Measurements from ENCODE around the gene ZSCAN1.

- no peak for TF ChIP-seq EZH2 (IDR thresholded peaks at IDR 0.05; ENCODE audit: borderline replicate concordance, control insufficient read depth, low read depth, low read length)
- no peak for TF ChIP-seq CTCF (IDR thresholded peaks at IDR 0.05 in 2 of 3, conservative IDR thresholded peaks at IDR 0.05 in 1 of 3; ENCODE audit: control insufficient read depth in 2 of 3, extremely low read depth in 1 of 3, insufficient read depth in 1 of 3, low read depth in 3 of 3, low read length in 3 of 3)
- no peak for TF ChIP-seq PRDM15 (CRISPR knock-in tag; IDR thresholded peaks at IDR 0.05)
- no peak for TF ChIP-seq CHD1 (IDR thresholded peaks at IDR 0.05; ENCODE audit: low read depth, low read length)
- TF ChIP-seq POLR2A (IDR thresholded peaks at IDR 0.05; ENCODE audit: low read depth, low read length), result no peak
- TF ChIP-seq DPF2 (IDR thresholded peaks at IDR 0.05), result no peak
Observed at GRCh38 chr19:58084596-58085347, 50.9 kb downstream of the ZSCAN1 start.

Measured in GM12878 (cell line).